HG03064 (cell line): ENCODE results near the gene PSMB4.
"Not testable (repeated sequence)": the region's sequence is repeated elsewhere in the genome, so short reads cannot be mapped to it uniquely, and the experiment has no call there.

Source experiments
- ATAC-seq: cut with Tn5 transposase; IDR thresholded peaks from one replicate; pipeline ENCODE4 v1.9.1; 2021; ENCODE audit warnings: low read depth; ENCODE audit not compliant: unreplicated experiment

PSMB4 gene

GRCh38 chr1:151399324-151400171 lies at the start of gene PSMB4:
Gene PSMB4 (plus strand): TSS chr1:151399573. CDS start chr1:151399588, 15 bp downstream.
- ATAC-seq = peak; percentile 80

- not testable (repeated sequence) for ATAC-seq
Observed at GRCh38 chr1:151350323-151350722, 49.0 kb upstream of the PSMB4 start.

- no peak for ATAC-seq
Observed at GRCh38 chr1:151352021-151352718, 47.2 kb upstream of the PSMB4 start.

GRCh38 chr1:151356696-151357095 lies 42.7 kb upstream of the PSMB4 start:
- ATAC-seq = no peak

GRCh38 chr1:151361883-151362282 lies 37.5 kb upstream of the PSMB4 start:
- no peak for ATAC-seq

GRCh38 chr1:151362308-151363155 lies 36.8 kb upstream of the PSMB4 start:
- ATAC-seq = no peak

- ATAC-seq = no peak
Observed at GRCh38 chr1:151364996-151365395, 34.4 kb upstream of the PSMB4 start.

GRCh38 chr1:151367658-151368392 lies 31.5 kb upstream of the PSMB4 start:
- ATAC-seq = no peak

- no peak for ATAC-seq
Observed at GRCh38 chr1:151368393-151369301, 30.7 kb upstream of the PSMB4 start.

GRCh38 chr1:151369302-151369610 lies 30.1 kb upstream of the PSMB4 start:
- no peak for ATAC-seq

- no peak for ATAC-seq
Observed at GRCh38 chr1:151369621-151370048, 29.7 kb upstream of the PSMB4 start.

GRCh38 chr1:151370211-151370911 lies 29.0 kb upstream of the PSMB4 start:
- ATAC-seq = no peak

- no peak for ATAC-seq
Observed at GRCh38 chr1:151371370-151372057, 27.9 kb upstream of the PSMB4 start.

GRCh38 chr1:151372058-151372934 lies 27.1 kb upstream of the PSMB4 start, which contains the start of gene SELENBP1:
Gene SELENBP1 (minus strand): TSS chr1:151372705. CDS start chr1:151372641, 64 bp downstream.
- no peak for ATAC-seq

GRCh38 chr1:151373196-151373595 lies 26.2 kb upstream of the PSMB4 start:
- no peak for ATAC-seq

- ATAC-seq = no peak
Observed at GRCh38 chr1:151377150-151377884, 22.1 kb upstream of the PSMB4 start.
